Camera-type eye (tissue), 1 donor: Measurements from ENCODE around the gene SLAIN2. TPM values are rescaled to one million over a fixed set of nuclear protein-coding genes. Genes with fewer than 3 reads are reported as not detected.

Experiments
- total RNA-seq: library from RNA; depleted of rRNA; stranded (reverse); fragments of >200 nt; gene quantifications from one replicate; pipeline ENCODE4 v1.2.3, GENCODE V29; 2014

SLAIN2 gene
- total RNA-seq = 93.8 TPM

DNA sequence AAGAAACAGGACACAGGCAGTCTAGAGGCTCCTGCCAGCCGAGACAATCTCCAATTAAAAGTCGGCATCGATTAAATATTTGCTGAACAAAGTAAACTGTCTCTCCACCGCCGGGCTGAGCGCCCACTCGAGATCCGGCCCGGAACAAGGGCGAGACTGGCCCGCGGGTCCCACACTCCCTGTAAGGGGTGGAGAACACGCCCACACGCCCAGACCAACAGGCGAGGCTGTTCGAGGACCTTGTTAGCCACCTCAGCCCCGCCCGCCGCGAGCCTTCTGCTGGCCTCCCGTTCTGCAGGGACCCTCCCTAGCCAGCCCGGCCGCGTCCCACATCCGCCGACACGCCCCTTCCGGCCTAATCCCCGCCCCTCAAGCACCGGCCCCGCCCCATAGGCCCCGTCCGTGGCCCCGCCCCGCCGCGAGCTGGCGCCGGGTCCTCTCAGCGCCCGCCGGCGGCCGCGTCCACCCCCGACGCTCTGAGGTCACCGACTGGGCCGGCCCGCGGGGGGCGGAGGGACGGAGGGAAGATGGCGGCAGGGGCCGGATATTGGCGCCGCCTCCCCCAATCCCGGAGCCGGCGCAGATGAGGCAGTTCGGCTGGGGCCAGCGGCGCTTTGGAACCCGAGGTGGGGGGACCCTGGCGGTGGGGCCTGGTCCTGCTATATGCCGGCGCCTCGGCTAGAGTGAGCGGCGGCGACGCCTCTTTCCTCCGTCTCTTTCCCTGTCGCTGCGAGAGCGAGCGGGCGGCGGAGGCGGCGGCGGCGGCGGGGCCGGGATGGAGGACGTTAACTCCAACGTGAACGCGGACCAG lies at the start of gene SLAIN2:
Gene SLAIN2, plus strand, starts transcription at position 565 of the 811 bp plus-strand sequence. Its CDS starts 211 bp downstream, at position 776.

Other genes with a start within 250 kb of the SLAIN2 start
- 2.9 TPM for gene TXK, start 207.3 kb upstream of the SLAIN2 start, total RNA-seq
- 3.9 TPM for gene TEC, start 71.7 kb upstream of the SLAIN2 start, total RNA-seq
- 3.1 TPM for gene SLC10A4, start 141.8 kb downstream of the SLAIN2 start, total RNA-seq
- gene ZAR1, start 148.7 kb downstream of the SLAIN2 start, total RNA-seq = 0.44 TPM